Stimulated activated CD4-positive, alpha-beta T cell treated with anti-CD3 and anti-CD28 coated beads, Interleukin-1b, Interleukin-23, amount 100 ng/mL, for 24 hours (primary cell): Measurements from ENCODE around the gene HJURP.

ENCODE experiments used
- DNase-seq, 4 experiments: peaks; one replicate each; pipeline ENCODE4 v3.0.0-alpha.2; 2020; ENCODE audit warnings: low read depth in 4 of 4, low spot score in 1 of 4

The HJURP gene

GRCh38 chr2:233815861-233816260 is 38.5 kb downstream of the HJURP start:
- DNase-seq = no peak

DNA sequence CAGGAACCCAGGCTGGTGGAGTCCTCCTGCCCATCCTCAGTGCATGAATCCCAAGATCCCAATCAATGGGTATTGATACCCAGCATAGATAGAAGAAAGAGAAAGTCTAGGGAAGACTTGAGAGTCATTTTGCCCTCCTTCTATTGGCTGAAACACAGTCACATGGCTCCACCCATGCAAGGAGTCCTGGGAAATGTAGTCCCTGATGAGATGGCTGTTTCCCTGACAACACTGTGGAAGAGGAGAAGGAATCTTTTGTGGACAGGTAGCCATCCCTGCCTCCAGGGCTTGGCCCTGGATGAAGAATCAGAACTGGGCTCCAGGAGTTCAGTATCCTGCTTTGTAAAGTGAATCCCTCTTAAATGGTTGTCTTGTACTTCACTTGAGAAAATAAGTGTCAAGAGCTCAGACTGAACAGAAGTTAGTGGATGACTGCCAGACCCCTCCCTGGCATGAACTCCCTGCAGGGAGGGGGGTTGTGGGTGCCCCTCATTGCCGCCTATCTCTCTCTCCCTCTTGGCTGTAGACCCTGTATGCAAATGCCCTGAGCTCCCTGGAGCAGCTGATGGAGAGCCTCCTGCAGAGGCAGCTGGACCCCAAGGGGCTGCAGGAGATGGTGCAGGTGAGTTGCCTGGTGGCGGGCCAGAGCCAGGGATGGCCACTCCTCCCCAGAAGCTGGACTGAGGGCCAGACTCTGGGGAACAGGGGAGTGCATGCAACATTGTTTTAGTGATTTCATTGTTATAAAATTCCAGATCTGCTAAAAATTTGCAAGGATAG is 40.1 kb downstream of the HJURP start:
- no peak for DNase-seq

GRCh38 chr2:233813236-233814055 is 40.9 kb downstream of the HJURP start:
- no peak for DNase-seq

DNA sequence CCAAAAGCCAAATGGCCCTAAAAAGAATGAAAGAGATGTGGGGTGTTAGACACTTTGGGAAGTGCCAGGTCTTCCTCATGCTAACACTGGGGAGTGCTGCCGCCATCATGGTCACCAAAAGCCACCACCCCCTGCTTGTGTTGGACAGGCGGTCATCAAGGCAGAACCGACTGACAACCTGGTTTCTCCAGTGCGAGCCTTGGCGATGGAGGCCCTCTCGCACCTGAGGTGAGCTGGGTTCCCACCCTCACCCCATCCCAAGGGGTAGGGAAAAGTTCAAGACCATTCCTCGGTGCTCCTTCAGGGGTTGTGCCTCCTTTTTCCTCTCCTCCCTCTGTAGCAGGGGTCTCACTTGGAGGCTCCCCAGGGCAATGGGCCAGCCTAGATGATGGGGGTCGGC is 42.6 kb downstream of the HJURP start:
- DNase-seq = no peak

DNA sequence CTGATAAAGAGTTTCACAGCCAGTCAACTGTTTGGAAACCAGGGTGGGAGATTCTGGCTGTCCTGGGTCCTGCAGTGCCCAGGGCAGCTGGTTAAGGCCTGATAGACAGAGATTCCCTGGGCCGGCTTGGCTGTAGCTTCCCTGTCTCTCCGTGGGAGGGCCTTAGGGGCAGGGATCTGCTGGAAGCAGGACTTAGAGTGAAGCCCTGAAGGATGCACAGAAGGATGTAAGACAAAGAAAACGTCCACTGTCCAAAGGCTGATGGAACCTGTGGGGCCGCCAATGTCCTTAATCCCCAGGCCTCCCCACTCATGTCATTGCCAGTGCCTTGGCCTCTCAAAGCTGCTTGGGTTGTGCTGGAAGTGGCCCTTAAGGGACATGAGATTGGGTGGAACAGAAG is 43.2 kb downstream of the HJURP start:
- DNase-seq = no peak

DNA sequence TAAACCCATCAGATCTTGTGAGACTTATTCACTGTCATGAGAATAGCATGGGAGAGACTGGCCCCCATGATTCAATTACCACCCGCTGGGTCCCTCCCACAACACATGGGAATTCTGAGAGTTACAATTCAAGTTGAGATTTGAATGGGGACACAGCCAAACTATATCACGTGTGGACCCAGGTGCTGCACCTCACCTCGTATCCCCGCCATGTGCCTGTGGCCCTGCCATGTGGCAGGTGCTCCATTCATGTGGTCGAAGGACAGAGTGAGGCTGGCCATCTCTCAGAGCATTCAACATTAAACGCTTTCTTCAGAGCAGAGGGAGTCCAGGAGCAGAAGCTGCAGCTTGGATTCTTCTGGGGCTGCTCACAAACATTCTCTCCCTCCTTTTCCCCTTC is 44.0 kb downstream of the HJURP start:
- DNase-seq = no peak

GRCh38 chr2:233807966-233808935 is 46.1 kb downstream of the HJURP start:
- DNase-seq = no peak

- DNase-seq = no peak
These were observed 47.0 kb downstream of the HJURP start for GRCh38 chr2:233807215-233807865.

- no peak for DNase-seq
These were observed 50.3 kb downstream of the HJURP start for GRCh38 chr2:233803994-233804393.

GRCh38 chr2:233803292-233803911 is 50.9 kb downstream of the HJURP start:
- no peak for DNase-seq

- DNase-seq = no peak
These were observed 52.1 kb downstream of the HJURP start for GRCh38 chr2:233802132-233802815.

- DNase-seq = no peak
These were observed 52.8 kb downstream of the HJURP start for GRCh38 chr2:233801357-233802131.

- DNase-seq = no peak
These were observed 54.1 kb downstream of the HJURP start for GRCh38 chr2:233800208-233800607.

GRCh38 chr2:233799716-233800115 is 54.6 kb downstream of the HJURP start:
- no peak for DNase-seq

DNA sequence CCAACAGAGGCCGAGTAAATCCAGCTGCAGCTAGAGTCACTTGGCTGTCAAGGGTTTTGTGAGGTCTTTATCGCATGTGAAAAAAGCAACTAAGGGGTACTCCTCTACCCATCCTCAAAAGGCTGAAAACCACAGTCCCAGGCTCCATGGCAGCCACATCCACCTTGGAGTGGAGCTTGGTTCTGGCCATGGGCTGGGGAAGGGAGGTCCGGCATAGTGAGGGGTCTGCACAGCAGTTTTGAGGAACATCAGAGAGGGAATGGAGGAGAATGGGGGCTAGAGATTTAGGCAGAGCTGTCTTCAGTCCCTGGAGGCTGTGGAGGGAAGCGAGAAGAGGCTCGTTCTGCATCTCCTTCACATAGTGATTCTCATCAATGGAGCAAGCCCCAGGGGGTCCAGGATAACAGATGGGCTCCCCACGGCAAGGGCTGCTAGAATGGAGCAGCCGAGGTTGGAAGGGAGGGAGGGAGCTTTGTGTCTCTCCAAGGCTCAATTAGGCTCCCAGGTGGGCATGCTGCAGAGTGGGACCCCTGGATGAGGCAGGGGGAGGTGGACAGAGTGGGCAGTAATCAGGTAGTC is 55.2 kb downstream of the HJURP start:
- DNase-seq = no peak

DNA sequence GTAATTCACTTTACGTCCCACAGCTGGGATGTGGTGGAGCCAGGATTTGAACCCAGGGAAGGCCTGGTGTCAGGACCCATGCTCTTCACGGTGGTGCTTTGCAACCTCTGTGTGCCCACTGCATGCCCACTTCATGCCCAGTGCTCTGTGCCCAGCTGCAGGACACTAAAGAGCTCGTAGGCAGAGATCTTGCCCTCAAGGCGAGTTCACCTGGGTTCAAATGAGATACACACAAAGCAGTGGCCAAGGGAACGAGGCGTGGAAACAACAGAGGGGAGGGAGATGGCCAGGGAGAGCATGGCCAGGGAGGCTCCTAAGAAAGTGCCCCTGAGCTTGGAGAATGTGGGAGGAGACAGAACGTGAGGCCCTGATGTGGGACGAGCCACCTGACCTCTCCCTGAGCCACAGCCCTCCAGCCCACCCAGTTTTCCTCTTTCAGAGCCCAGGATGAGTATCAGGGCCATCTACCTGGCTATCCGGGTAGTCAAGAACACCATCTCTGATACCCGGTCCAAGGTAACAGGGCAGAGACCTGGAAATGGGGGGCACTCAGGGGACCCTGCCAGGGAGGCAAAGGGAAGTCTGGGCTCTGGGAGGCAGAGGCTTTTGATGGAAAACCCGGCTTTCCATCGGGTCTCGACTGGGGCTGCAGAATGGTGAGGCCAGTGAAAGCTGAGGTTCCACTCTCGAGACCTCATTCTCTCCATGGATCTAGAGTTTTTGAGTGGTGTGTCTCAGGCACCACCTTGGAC is 55.8 kb downstream of the HJURP start:
- DNase-seq = no peak

DNA sequence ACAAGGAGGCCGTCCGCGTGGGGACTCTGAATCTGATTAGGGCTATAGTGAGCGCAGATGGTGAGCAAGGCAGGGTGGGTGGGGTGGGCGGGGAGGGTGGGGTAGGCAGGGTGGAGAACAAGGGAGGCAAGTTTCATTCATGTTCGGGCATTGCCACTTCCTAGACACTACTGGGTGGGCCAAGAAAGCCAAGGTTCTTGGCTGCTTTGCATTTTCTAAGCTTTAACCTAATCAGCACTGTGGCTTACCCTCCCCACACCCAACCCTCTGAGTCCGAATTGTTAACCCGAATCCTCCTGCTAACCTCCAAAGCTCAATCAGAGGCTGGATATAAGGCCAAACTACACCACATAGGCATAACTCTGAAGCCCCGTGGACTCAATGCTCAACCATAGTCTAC is 58.1 kb downstream of the HJURP start:
- no peak for DNase-seq

- no peak for DNase-seq
These were observed 58.6 kb downstream of the HJURP start for GRCh38 chr2:233795735-233796171.
